ENCODE measurements around the gene CCDC191. TPM values are rescaled to one million over a fixed set of nuclear protein-coding genes. Genes with fewer than 3 reads are reported as not detected.

The CCDC191 gene
- total RNA-seq, 4 donors from 2014 or later: 0.92 to 3.6 (median 1.8) TPM

DNA sequence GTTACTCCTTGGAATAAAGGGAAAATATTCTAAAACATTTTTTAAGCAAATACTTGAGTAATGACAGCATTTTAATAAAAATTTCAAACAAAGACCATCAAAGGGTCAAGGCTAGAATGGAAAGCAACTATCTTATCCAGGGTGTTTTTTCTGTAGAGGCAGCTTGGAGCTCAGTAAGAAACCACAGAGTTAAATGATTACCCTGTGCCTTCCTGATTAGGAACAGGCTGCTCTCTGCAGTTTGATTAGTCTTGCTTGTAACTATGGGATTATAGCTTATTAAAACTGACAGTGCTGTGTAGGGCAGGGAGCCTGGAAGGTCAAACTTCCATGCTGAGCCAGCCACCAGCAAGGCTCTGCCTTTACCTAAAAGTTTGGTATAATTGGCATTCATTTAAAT is 33.3 kb upstream of the CCDC191 start:
- Histone ChIP-seq H3K27me3 (no peaks in the 10 kb centered on the region), H3K4me1 (peaks cover 0 to 5% (median 0%) of the 10 kb centered on the region in 3 donors), H3K36me3 (peaks cover 0 to 43% (median 0%) of the 10 kb centered on the region in 3 donors), H3K27ac (no peak overlapping the region), H3K9me3 (no peaks in the 10 kb centered on the region), H3K4me3 (no peak overlapping the region)
- intact Hi-C loops (cut with DNase I): no loop called here
- TF ChIP-seq POLR2A (IDR thresholded peaks at IDR 0.05): no peak
- TF ChIP-seq, protein P1, sequence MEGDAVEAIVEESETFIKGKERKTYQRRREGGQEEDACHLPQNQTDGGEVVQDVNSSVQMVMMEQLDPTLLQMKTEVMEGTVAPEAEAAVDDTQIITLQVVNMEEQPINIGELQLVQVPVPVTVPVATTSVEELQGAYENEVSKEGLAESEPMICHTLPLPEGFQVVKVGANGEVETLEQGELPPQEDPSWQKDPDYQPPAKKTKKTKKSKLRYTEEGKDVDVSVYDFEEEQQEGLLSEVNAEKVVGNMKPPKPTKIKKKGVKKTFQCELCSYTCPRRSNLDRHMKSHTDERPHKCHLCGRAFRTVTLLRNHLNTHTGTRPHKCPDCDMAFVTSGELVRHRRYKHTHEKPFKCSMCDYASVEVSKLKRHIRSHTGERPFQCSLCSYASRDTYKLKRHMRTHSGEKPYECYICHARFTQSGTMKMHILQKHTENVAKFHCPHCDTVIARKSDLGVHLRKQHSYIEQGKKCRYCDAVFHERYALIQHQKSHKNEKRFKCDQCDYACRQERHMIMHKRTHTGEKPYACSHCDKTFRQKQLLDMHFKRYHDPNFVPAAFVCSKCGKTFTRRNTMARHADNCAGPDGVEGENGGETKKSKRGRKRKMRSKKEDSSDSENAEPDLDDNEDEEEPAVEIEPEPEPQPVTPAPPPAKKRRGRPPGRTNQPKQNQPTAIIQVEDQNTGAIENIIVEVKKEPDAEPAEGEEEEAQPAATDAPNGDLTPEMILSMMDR (IDR thresholded peaks at IDR 0.05): no peak
- DNase-seq: no peak

DNA sequence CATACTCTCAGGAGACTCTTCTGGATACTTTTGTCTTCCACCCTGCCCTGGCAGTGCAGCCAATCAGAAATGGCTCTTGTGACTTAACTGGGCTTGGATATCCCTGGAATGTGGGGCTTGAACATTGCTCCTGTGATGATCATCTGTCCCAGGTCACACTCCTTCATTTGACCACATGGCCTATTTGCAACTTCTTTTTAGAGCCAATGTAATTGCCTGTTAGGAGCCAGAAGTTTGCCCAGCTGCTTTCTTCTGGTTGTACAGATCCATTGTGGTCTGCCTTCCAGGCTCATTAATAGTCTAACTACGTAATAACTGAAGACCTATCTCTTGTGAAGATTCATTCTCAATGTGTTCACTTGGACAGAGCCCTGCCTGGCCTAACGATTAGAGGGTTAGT is 30.0 kb upstream of the CCDC191 start:
- H3K27ac ChIP-seq: no peak overlapping the region
- no peaks in the 10 kb centered on the region for H3K4me1 ChIP-seq
- no peaks in the 10 kb centered on the region for H3K9me3 ChIP-seq
- peaks cover 0 to 75% (median 3%) of the 10 kb centered on the region in 3 donors for H3K36me3 ChIP-seq
- H3K4me3 ChIP-seq: no peak overlapping the region
- intact Hi-C loops (cut with DNase I): no loop called here
- no peaks in the 10 kb centered on the region for H3K27me3 ChIP-seq
- 86 to 100% methylated on average over 2 of the region's 2 CpGs for WGBS, 2 donors
- no peak for TF ChIP-seq POLR2A (IDR thresholded peaks at IDR 0.05)
- TF ChIP-seq, protein P1 (IDR thresholded peaks at IDR 0.05): no peak
- no peak for DNase-seq

DNA sequence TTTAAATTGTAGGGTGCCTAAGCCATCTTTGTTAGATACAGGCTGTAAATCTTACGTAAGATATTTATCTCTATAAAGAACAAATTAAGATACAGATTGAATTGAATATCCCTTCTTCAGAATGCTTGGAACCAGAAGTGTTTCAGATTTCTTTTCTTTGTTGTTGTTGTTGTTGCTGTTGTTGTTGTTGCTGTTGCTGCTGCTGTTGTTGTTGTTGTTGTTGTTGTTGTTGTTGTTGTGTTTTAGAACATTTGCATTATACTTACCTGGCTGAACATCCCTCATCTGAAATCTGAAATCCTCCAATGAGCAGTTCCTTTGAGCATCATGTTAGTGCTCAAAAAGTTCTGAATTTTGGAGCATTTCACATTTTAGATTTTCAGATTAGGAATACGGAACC is 26.8 kb upstream of the CCDC191 start:
- Histone ChIP-seq H3K27ac (no peak overlapping the region), H3K4me3 (no peak overlapping the region), H3K36me3 (peaks cover 0 to 98% (median 3%) of the 10 kb centered on the region in 3 donors), H3K9me3 (no peaks in the 10 kb centered on the region), H3K4me1 (no peaks in the 10 kb centered on the region), H3K27me3 (no peaks in the 10 kb centered on the region)
- intact Hi-C loops (cut with DNase I): no loop called here
- 89 to 97% methylated on average over 2 of the region's 2 CpGs for WGBS, 2 donors
- DNase-seq: no peak
- TF ChIP-seq, protein P1 (IDR thresholded peaks at IDR 0.05): no peak
- no peak for TF ChIP-seq POLR2A (IDR thresholded peaks at IDR 0.05)

DNA sequence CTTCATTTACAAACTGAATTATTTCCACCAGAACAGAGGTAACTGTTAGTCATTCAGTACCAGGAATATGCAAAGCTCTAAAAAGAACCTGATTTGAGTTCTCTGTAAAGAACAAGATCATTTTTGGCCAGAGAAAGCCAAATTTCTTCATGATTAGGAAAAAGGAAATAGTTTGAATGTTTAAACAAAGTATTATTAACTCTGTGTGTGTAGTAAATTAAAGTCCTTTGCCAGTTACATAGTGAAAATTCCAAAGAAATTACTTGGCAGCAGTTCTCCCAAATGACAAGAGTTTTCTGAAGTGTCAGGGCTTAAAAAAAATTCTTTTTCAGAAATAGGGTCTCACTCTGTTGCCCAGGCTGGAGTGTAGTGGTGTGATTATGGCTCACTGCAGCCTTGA is 24.7 kb upstream of the CCDC191 start:
- DNase-seq: no peak
- no peaks in the 10 kb centered on the region for H3K4me1 ChIP-seq
- H3K4me3 ChIP-seq: no peak overlapping the region
- H3K27me3 ChIP-seq: no peaks in the 10 kb centered on the region
- H3K27ac ChIP-seq: no peak overlapping the region
- no peaks in the 10 kb centered on the region for H3K9me3 ChIP-seq
- intact Hi-C loops (cut with DNase I): no loop called here
- H3K36me3 ChIP-seq: peaks cover 10 to 98% (median 11%) of the 10 kb centered on the region in 3 donors
- TF ChIP-seq, protein P1 (IDR thresholded peaks at IDR 0.05): no peak
- TF ChIP-seq POLR2A (IDR thresholded peaks at IDR 0.05): no peak

DNA sequence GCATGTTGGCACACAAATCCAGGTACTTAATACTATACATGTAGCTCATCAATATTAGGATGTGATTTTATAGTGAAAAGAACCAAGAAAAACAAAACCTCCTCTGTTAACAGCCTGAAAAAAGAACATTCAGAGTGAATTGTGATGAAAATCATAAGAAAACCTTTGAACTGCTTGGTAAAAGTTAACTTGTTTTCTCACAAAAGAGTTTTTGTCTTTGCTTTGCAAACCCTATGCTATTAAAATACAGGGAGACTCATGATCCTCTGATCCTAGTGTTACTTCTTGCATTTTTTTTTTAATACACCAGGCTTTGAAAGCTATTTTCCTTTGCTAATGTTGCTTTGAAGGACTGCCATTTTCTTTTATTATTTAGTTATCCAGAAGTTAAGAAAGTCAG is 23.9 kb upstream of the CCDC191 start:
- Histone ChIP-seq H3K27me3 (no peaks in the 10 kb centered on the region), H3K27ac (no peak overlapping the region), H3K9me3 (no peaks in the 10 kb centered on the region), H3K36me3 (peaks cover 10 to 98% (median 16%) of the 10 kb centered on the region in 3 donors), H3K4me1 (no peaks in the 10 kb centered on the region), H3K4me3 (no peak overlapping the region)
- intact Hi-C loops (cut with DNase I): no loop called here
- no peak for TF ChIP-seq POLR2A (IDR thresholded peaks at IDR 0.05)
- TF ChIP-seq, protein P1 (IDR thresholded peaks at IDR 0.05): no peak
- DNase-seq: no peak

Measured in esophagus squamous epithelium (tissue), 5 donors.